CD4-positive, alpha-beta T cell treated with Interleukin-17A for 1 hour (primary cell): ENCODE data around the gene COMMD4.
"Not testable (repeated sequence)": the region's sequence is repeated elsewhere in the genome, so short reads cannot be mapped to it uniquely, and the experiment has no call there.

ENCODE experiments used
- DNase-seq: peaks from one replicate; pipeline ENCODE4 v3.0.0-alpha.2; 2020

COMMD4 gene

GRCh38 chr15:75333654-75334419 is 2.0 kb upstream of the COMMD4 start:
- not testable (repeated sequence) for DNase-seq

DNA sequence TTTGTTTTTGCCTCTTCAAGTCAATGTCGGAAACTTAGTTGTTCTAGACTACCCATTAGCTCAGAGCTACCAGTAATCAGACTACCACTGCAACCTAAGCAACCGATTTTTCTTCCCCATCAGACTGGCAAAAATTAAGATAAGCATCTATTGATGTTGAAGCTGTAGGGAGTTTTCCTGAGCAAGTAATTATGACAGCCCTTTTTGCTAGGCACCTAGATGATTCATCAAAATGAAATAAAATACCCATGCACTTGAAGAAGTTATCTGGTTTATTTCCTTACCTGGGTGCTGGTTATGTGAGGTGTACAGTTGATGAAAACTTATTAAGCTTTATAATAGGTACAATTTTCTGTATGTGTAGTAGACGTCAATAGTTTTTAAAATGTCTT is 554 bp upstream of the COMMD4 start:
- DNase-seq: no peak

DNA sequence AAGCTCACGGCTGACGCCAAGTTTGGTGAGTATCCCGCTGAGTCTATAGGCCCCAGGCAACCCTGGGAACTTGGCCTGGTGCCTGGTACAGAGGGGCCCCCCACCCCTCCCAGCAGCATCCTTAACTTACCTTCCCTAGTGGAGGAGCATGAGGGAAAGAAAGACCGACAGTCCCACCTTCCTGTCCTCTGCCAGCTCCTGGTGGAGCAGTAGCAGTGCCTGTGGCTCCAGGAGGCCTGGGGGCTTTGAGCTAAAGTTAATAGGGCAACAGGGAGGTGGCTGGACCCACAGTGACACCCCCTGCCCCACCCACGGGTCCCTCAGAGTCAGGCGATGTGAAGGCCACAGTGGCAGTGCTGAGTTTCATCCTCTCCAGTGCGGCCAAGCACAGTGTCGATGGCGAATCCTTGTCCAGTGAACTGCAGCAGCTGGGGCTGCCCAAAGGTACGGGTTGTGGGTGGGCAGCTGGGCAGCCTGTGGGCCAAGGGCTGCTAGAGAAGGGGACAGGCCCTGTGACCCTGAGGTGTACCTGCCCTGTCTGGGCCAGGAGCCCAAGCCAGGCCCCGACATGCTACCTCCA is 2.9 kb downstream of the COMMD4 start:
- DNase-seq: no peak

DNA sequence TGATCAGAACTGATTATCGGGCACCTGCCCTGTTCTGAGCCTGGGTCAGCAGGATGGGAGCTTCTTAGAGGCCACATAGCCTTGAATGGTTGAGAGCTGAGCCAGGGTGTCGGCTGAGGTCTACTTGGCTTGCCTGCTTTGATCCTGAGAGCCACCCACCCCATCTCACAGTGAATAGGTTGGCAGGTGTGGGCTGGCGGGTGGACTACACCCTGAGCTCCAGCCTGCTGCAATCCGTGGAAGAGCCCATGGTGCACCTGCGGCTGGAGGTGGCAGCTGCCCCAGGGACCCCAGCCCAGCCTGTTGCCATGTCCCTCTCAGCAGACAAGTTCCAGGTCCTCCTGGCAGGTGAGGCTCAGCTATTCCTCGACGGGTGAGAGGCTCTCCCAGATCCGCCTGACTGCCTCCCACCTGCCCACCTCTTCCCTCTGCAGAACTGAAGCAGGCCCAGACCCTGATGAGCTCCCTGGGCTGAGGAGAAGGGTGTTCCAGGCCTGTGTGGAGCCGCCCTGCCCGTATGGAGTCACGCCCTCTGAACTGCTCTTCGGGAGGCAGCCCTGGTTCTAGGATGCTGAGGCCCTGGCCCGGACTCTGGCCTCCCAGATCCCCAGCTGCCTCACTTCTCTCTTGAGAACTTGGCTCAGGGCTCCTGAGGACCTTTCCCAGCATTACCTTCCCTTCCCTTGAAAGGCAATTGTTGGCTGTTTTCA is 3.8 kb downstream of the COMMD4 start:
- no peak for DNase-seq

DNA sequence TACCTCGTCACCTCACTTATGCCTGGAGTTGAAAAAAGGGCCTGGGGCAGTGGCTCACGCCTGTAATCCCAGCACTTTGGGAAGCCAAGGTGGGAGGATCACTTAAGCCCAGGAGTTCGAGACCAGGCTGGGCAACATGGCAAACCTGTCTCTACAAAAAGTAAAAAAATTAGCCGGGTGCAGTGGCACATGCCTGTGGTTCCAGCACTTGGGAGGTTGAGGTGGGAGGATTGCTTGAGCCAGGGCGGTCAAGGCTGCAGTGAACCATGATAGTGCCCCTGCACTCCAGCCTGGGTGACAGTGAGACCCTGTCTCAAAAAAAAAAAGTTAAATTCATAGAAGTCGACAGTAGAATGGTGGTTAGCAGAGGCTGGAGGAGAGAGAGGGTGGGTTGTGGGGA is 6.4 kb downstream of the COMMD4 start:
- no peak for DNase-seq

- DNase-seq: not testable (repeated sequence)
These were observed 8.1 kb downstream of the COMMD4 start for GRCh38 chr15:75343953-75344352.

GRCh38 chr15:75346796-75347221 is 10.9 kb downstream of the COMMD4 start, which contains the start of gene NEIL1:
Gene NEIL1 (plus strand): TSS chr15:75347039. CDS start chr15:75348906, 1,867 bp downstream.
- DNase-seq: no peak

DNA sequence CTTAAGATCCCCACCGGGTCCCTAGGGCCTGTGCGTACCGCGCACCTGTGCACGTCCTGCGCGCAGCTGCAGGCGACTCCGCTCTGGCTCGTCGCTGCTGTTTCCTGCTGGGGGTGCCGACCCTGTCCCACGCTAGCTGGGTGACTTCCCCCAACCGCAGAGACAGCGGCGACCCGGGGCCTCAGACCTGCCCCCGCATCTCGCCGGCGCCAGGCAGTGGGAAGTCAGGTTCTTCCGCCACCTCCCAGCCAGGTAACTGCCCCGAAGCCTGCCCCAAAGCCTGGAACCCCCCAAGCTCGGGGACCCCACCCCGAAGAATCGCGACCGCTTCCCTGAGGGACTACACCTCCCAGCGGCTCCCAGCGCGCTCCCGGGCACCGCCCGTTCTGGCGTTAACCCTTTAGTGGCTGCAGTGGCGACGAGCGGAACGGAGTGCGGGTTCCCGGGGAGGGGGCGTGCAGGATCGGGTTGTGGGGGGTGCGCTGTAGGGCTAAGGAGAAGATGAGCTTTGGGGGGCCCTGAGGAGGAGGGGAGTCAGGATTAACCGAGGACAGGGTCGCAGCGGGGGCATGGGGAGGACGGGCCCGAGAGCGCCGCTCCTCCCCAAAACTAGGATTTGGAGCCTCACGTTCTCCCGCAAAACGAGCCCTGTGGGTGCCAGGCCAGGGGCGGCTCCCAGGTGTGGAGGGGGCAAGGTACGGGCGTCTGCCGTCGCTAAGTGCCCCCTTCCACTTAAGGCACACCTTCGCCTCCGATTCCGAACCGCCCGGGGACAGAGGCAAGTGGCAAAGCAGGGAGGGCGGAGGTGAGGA is 11.6 kb downstream of the COMMD4 start:
- peak; percentile 59 for DNase-seq

GRCh38 chr15:75348034-75348561 is 12.2 kb downstream of the COMMD4 start:
- DNase-seq: no peak

GRCh38 chr15:75348562-75349350 is 12.9 kb downstream of the COMMD4 start:
- no peak for DNase-seq

- DNase-seq: not testable (repeated sequence)
These were observed 13.4 kb downstream of the COMMD4 start for GRCh38 chr15:75349351-75349669.

DNA sequence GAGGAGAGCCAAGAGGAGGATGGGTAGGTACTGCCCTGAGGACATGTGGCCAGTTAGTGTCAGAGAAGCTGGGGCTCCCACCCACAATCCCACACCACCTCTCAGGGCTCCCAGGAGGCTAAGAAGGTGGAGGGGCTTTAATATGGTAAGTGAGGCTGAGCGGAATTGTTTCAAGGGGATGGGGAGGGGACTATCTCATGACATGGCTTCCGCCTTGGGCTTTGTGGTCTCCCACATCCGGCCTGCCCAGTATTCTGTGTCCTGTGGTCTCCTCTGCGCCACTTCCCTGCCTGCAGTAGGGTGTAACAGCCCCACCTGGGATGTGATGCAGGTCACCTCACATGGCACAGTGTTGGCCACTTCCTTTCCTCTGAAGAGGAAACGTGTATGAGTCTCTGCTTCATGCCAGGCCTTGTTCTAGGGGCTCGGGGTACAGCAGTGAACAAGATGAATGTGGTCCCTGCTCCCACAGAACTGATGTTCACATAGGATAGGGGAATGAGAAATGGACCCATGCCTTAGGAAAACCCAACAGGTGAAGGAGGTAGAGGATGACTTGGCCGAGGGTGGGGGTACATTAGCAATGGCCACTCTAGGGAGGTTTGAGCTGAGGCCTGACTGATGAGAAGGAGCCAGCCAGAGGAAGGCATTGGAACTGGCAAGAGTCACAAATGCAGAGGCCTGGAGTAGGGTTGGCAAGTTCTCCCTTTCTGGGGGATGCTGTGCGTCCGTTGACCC is 14.2 kb downstream of the COMMD4 start:
- DNase-seq: peak; percentile 88

DNA sequence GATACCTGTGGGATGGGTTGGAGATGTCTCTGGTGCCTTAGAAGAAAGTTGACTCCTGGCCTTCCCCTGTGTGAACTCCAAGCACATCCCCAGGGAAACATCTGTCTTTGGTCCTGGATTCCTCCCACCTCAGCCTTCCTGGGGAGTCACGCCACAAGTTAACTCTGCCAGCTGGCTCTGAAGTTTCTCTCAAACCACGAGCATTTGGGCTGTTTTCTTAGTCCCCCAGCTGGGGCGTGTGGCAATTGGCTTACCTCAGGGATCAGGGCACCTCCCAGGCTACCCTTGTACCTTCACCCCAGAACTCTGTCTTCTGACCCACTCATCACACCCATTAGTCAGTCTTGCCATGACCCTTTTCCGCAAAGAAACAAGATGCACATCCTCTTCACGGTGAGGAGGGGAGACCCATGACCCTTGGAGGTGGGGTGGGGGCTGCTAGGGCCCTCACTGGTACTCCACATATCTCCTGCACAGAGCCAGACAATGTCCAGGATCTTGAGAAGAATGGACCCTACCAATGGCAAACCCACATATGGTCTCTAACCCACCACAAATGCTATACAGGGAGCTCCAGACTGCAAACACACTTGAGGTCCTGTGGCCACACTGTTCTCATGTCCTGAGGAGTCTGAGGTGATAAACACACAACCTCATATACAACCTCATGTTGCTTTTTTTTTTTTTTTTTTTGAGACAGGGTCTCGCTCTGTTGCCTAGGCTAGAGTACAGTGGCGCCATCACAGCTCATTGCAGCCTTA is 14.9 kb downstream of the COMMD4 start:
- no peak for DNase-seq

- no peak for DNase-seq
These were observed 16.6 kb downstream of the COMMD4 start for GRCh38 chr15:75352186-75353080.

DNA sequence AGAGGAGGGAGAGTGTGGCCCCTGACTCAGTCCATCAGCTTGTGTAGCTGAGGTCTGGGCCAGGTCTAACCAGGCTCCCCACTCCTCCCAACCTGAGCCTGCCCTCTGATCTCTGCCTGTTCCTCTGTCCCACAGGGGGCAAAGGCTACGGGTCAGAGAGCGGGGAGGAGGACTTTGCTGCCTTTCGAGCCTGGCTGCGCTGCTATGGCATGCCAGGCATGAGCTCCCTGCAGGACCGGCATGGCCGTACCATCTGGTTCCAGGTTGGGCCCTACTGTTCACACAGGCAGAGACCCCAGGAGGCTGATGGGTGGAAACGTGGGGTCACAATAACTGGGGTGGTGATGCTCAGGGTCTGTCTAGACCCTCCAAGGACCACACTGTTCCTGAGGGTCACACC is 17.7 kb downstream of the COMMD4 start:
- DNase-seq: no peak

DNA sequence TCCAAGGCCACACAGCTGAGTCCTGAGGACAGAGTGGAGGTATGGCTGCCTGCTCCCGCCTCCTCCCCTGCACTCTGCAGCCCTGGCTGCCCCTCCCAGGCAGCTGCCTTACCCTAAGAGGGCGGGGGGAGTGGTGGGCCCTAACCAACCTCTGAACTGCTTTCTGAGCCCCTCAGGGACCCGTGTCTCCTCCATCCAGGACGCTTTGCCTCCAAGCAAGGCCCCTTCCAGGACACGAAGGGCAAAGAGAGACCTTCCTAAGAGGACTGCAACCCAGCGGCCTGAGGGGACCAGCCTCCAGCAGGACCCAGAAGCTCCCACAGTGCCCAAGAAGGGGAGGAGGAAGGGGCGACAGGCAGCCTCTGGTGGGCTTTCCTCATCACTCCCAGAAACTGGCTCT is 18.6 kb downstream of the COMMD4 start:
- no peak for DNase-seq

GRCh38 chr15:75355369-75355768 is 19.5 kb downstream of the COMMD4 start:
- DNase-seq: no peak

DNA sequence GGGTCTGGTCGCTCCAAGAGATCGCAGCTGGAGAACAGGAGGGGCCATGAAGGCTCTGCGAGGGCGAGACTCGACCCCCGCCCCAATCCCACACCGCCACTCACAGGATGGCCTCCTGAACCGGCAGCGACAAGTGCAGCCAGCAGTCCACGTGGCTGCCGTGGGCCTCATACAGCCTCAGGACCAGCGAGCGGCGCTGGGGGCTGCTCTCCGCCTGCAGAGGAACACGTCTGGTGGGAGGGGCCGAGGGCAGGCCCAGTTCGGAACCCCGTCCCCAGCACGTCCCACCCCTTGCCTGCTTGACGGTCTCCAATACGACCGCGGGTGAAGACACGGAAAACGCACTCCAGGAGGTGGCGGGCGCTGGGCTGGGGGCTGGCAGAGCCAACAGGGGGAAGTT is 20.1 kb downstream of the COMMD4 start:
- no peak for DNase-seq

- DNase-seq: no peak
These were observed 20.7 kb downstream of the COMMD4 start for GRCh38 chr15:75356517-75356916.
